HepG2 (cell line): ENCODE data around the gene VAV2. TPM values are rescaled to one million over a fixed set of nuclear protein-coding genes. Genes with fewer than 3 reads are reported as not detected.

ENCODE experiments used
- ARNT2 ChIP-seq: sonication (generic); formaldehyde crosslinking; IDR thresholded peaks from 2 replicates; pipeline ENCODE4 v1.8.0; 2022; ENCODE audit warnings: mild to moderate bottlenecking, low read depth, missing genetic modification reagents, moderate library complexity
- FOXA1 ChIP-seq, 2 experiments: fragments of 450-650 bp in 1 of 2; sonication (generic) in 1 of 2; formaldehyde crosslinking in 1 of 2; IDR thresholded peaks; 2 replicates each; pipeline versions ENCODE4 v1.4.0 to v1.6.1; 2016 to 2020; ENCODE audit warnings: missing genetic modification reagents in 1 of 2
- FOXK2 ChIP-seq: fragments of 450-650 bp; IDR thresholded peaks from 2 replicates; pipeline ENCODE4 v1.6.1; 2016
- HOXA9 ChIP-seq: sonication (generic); formaldehyde crosslinking; IDR thresholded peaks from 2 replicates; pipeline ENCODE4 v1.8.1; 2022; ENCODE audit warnings: missing genetic modification reagents, mild to moderate bottlenecking, moderate library complexity, borderline replicate concordance
- MXI1 ChIP-seq: IDR thresholded peaks from 3 replicates; pipeline ENCODE4 v1.6.1; 2012; ENCODE audit warnings: low read depth, low read length, inconsistent platforms, borderline replicate concordance
- MYNN ChIP-seq: sonication (generic); formaldehyde crosslinking; IDR thresholded peaks from 2 replicates; pipeline ENCODE4 v1.4.0; 2020; ENCODE audit warnings: mild to moderate bottlenecking, low read depth, missing genetic modification reagents
- PHF8 ChIP-seq: sonication (generic); formaldehyde crosslinking; IDR thresholded peaks from 2 replicates; pipeline ENCODE4 v1.5.0; 2020; ENCODE audit warnings: missing genetic modification reagents
- PPARG ChIP-seq: conservative IDR thresholded peaks from 2 replicates; pipeline ENCODE4 v1.6.1; 2016; ENCODE audit warnings: missing biosample characterization, missing genetic modification reagents
- SOX6 ChIP-seq, 2 experiments: fragments of 450-650 bp in 1 of 2; sonication (generic) in 1 of 2; formaldehyde crosslinking in 1 of 2; IDR thresholded peaks; 2 replicates each; pipeline versions ENCODE4 v1.4.0 to v1.6.1; 2017 to 2020; ENCODE audit warnings: antibody characterized with exemption in 1 of 2, mild to moderate bottlenecking in 1 of 2, missing genetic modification reagents in 1 of 2
- STAT6 ChIP-seq: sonication (generic); formaldehyde crosslinking; IDR thresholded peaks from 2 replicates; pipeline ENCODE4 v1.4.0; 2020; ENCODE audit warnings: missing genetic modification reagents, mild to moderate bottlenecking, borderline replicate concordance
- TARDBP ChIP-seq: sonication (generic); formaldehyde crosslinking; IDR thresholded peaks from 2 replicates; pipeline ENCODE4 v1.8.0; 2022; ENCODE audit warnings: mild to moderate bottlenecking, missing genetic modification reagents
- ZNF17 ChIP-seq: sonication (generic); formaldehyde crosslinking; IDR thresholded peaks from 2 replicates; pipeline ENCODE4 v1.5.0; 2020; ENCODE audit warnings: mild to moderate bottlenecking, missing genetic modification reagents
- ZNF20 ChIP-seq: sonication (generic); formaldehyde crosslinking; IDR thresholded peaks from 2 replicates; pipeline ENCODE4 v1.4.0; 2020; ENCODE audit warnings: mild to moderate bottlenecking, moderate library complexity, missing genetic modification reagents
- ZNF230 ChIP-seq: sonication (generic); formaldehyde crosslinking; IDR thresholded peaks from 2 replicates; pipeline ENCODE4 v1.4.0; 2020; ENCODE audit warnings: mild to moderate bottlenecking, missing genetic modification reagents
- ZNF264 ChIP-seq: sonication (generic); formaldehyde crosslinking; IDR thresholded peaks from 2 replicates; pipeline ENCODE4 v1.4.0; 2020; ENCODE audit warnings: missing genetic modification reagents
- ZNF431 ChIP-seq: sonication (generic); formaldehyde crosslinking; IDR thresholded peaks from 2 replicates; pipeline ENCODE4 v1.9.0; 2022; ENCODE audit warnings: missing genetic modification reagents, low read depth, mild to moderate bottlenecking, borderline replicate concordance
- polyA plus RNA-seq, 8 experiments: library from polyadenylated mRNA; depleted of rRNA in 3 of 8; stranded (reverse) in 7 of 8; unstranded in 1 of 8; fragments of >200 nt; fragmentation: Illumina TruSeq in 4 of 8; extraction: Trizol in 4 of 8; gene quantifications; 2 replicates each; pipeline versions ENCODE4 v1.2.1 to v1.2.3, GENCODE V29; 2011 to 2016; ENCODE audit warnings: low read depth in 4 of 8, missing spikeins in 1 of 8, mixed read lengths in 1 of 8; ENCODE audit not compliant: insufficient read depth in 1 of 8
- total RNA-seq, 5 experiments: library from RNA; depleted of rRNA; stranded (reverse); fragments of >200 nt; fragmentation: Illumina TruSeq; extraction: Trizol; gene quantifications; 2 replicates each; pipeline ENCODE4 v1.2.3, GENCODE V29; 2016; ENCODE audit warnings: low read depth in 1 of 5
- TF ChIP-seq, protein P1 (sequence below), 2 experiments: sonication (generic) in 1 of 2; formaldehyde crosslinking in 1 of 2; IDR thresholded peaks; 2 replicates each; pipeline versions ENCODE4 v1.6.1 to v1.9.0; 2014 to 2022; ENCODE audit warnings: antibody characterized with exemption in 1 of 2, borderline replicate concordance in 1 of 2, inconsistent platforms in 1 of 2, low read depth in 1 of 2, missing genetic modification reagents in 1 of 2
- TF ChIP-seq, protein P2 (sequence below): sonication (generic); formaldehyde crosslinking; conservative IDR thresholded peaks from 2 replicates; pipeline ENCODE4 v1.8.0; 2022; ENCODE audit warnings: mild to moderate bottlenecking, moderate library complexity, missing genetic modification reagents

VAV2 gene
- total and polyA plus RNA-seq, 2 of the 13 experiments (the other 11 are each of a cell fraction or from before 2014, with no cell fraction given) = 22.5 to 22.9 TPM

GRCh38 chr9:133884907-133885744, 107.0 kb downstream of the VAV2 start (continued):
- TF ChIP-seq ZNF431 (CRISPR knock-in tag) = no peak
- TF ChIP-seq ARNT2 (CRISPR knock-in tag) = no peak
- peak; percentile 81 for TF ChIP-seq PPARG (CRISPR knock-in tag)
- no peak for TF ChIP-seq ZNF20 (CRISPR knock-in tag)
- TF ChIP-seq HOXA9 = no peak
- TF ChIP-seq MXI1 = peak; percentile 27; the same call in 1 of the 3 replicates
- TF ChIP-seq MYNN (CRISPR knock-in tag) = no peak; the same call in 1 of the 2 replicates
- TF ChIP-seq ZNF17 (CRISPR knock-in tag) = no peak
- peak; percentile 50 for TF ChIP-seq PHF8 (CRISPR knock-in tag)
- TF ChIP-seq ZNF230 (CRISPR knock-in tag) = no peak
- TF ChIP-seq, protein P1, sequence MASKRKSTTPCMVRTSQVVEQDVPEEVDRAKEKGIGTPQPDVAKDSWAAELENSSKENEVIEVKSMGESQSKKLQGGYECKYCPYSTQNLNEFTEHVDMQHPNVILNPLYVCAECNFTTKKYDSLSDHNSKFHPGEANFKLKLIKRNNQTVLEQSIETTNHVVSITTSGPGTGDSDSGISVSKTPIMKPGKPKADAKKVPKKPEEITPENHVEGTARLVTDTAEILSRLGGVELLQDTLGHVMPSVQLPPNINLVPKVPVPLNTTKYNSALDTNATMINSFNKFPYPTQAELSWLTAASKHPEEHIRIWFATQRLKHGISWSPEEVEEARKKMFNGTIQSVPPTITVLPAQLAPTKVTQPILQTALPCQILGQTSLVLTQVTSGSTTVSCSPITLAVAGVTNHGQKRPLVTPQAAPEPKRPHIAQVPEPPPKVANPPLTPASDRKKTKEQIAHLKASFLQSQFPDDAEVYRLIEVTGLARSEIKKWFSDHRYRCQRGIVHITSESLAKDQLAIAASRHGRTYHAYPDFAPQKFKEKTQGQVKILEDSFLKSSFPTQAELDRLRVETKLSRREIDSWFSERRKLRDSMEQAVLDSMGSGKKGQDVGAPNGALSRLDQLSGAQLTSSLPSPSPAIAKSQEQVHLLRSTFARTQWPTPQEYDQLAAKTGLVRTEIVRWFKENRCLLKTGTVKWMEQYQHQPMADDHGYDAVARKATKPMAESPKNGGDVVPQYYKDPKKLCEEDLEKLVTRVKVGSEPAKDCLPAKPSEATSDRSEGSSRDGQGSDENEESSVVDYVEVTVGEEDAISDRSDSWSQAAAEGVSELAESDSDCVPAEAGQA (IDR thresholded peaks at IDR 0.05; ENCODE audit: low read depth) = peak; percentile 52; the same call in 1 of the 2 replicates
- TF ChIP-seq, protein P1 (CRISPR knock-in tag; IDR thresholded peaks at IDR 0.05; ENCODE audit: borderline replicate concordance) = no peak
- TF ChIP-seq FOXA1 (IDR thresholded peaks at IDR 0.05) = no peak
- peak; percentile 91 for TF ChIP-seq FOXA1 (CRISPR knock-in tag; IDR thresholded peaks at IDR 0.05)
- peak; percentile 73; the same call in 1 of the 2 replicates for TF ChIP-seq STAT6 (CRISPR knock-in tag)
- peak; percentile 95 for TF ChIP-seq TARDBP (CRISPR knock-in tag)
- peak; percentile 88; the same call in 1 of the 2 replicates for TF ChIP-seq ZNF264 (CRISPR knock-in tag)
- no peak for TF ChIP-seq FOXK2
- TF ChIP-seq, protein P2, sequence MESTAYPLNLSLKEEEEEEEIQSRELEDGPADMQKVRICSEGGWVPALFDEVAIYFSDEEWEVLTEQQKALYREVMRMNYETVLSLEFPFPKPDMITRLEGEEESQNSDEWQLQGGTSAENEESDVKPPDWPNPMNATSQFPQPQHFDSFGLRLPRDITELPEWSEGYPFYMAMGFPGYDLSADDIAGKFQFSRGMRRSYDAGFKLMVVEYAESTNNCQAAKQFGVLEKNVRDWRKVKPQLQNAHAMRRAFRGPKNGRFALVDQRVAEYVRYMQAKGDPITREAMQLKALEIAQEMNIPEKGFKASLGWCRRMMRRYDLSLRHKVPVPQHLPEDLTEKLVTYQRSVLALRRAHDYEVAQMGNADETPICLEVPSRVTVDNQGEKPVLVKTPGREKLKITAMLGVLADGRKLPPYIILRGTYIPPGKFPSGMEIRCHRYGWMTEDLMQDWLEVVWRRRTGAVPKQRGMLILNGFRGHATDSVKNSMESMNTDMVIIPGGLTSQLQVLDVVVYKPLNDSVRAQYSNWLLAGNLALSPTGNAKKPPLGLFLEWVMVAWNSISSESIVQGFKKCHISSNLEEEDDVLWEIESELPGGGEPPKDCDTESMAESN (CRISPR knock-in tag) = 0 out of 2 replicates have a peak, but pooled peaks have one; percentile 36
- TF ChIP-seq SOX6 (IDR thresholded peaks at IDR 0.05) = no peak
- peak; percentile 90 for TF ChIP-seq SOX6 (CRISPR knock-in tag; IDR thresholded peaks at IDR 0.05)
